Activated gamma-delta T cell treated with anti-CD3 and anti-CD28 coated beads, Interleukin-2, amount 50 U/mL, for 16 hours (primary cell): Measurements from ENCODE around the gene FOXL1.
A peak's percentile ranks its signal among the peaks of the same experiment; 100 is the strongest.

Experiments
- DNase-seq: peaks from one replicate; pipeline ENCODE4 v3.0.0-alpha.2; 2020; ENCODE audit warnings: low read depth

Gene FOXL1

GRCh38 chr16:86549076-86549892, 29.1 kb upstream of the FOXL1 start:
- no peak for DNase-seq

- no peak for DNase-seq
These were observed 28.5 kb upstream of the FOXL1 start for GRCh38 chr16:86549893-86550190.

- no peak for DNase-seq
These were observed 28.1 kb upstream of the FOXL1 start for GRCh38 chr16:86550281-86550680.

GRCh38 chr16:86553356-86553755, 25.0 kb upstream of the FOXL1 start:
- no peak for DNase-seq

GRCh38 chr16:86554599-86554916, 23.8 kb upstream of the FOXL1 start:
- no peak for DNase-seq

GRCh38 chr16:86554917-86555703, 23.2 kb upstream of the FOXL1 start, which contains the start of gene MTHFSD:
TSS of gene MTHFSD (minus strand) at chr16:86555235. CDS start at chr16:86555184, 51 bp downstream.
- DNase-seq = peak; percentile 90

GRCh38 chr16:86555704-86556075, 22.7 kb upstream of the FOXL1 start:
- DNase-seq = no peak

GRCh38 chr16:86556576-86556975, 21.8 kb upstream of the FOXL1 start:
- no peak for DNase-seq

- DNase-seq = no peak
These were observed 20.8 kb upstream of the FOXL1 start for GRCh38 chr16:86557587-86557986.

GRCh38 chr16:86558355-86559193, 19.8 kb upstream of the FOXL1 start:
- DNase-seq = no peak

- DNase-seq = no peak
These were observed 18.5 kb upstream of the FOXL1 start for GRCh38 chr16:86559802-86560305.

GRCh38 chr16:86562356-86562755, 16.0 kb upstream of the FOXL1 start:
- no peak for DNase-seq

- peak; percentile 77 for DNase-seq
These were observed 14.6 kb upstream of the FOXL1 start for GRCh38 chr16:86563469-86564345.

- no peak for DNase-seq
These were observed 13.1 kb upstream of the FOXL1 start for GRCh38 chr16:86565181-86565631.

- DNase-seq = no peak
These were observed 12.5 kb upstream of the FOXL1 start for GRCh38 chr16:86565644-86566511.

- DNase-seq = no peak
These were observed 11.8 kb upstream of the FOXL1 start, which contains the start of gene FOXC2 for GRCh38 chr16:86566601-86566965. TSS of gene FOXC2 (plus strand) at chr16:86566829. CDS start at chr16:86567336, 507 bp downstream.

GRCh38 chr16:86566966-86567700, 11.2 kb upstream of the FOXL1 start:
- no peak for DNase-seq

- DNase-seq = no peak
These were observed 10.4 kb upstream of the FOXL1 start for GRCh38 chr16:86567701-86568581.
